GM12878 (cell line): Measurements from ENCODE around the gene HBA2.
"Not testable (repeated sequence)": the region's sequence is repeated elsewhere in the genome, so short reads cannot be mapped to it uniquely, and the experiment has no call there.

Source experiments
- ATF3 ChIP-seq: IDR thresholded peaks from 2 replicates; pipeline ENCODE4 v1.6.1; 2011; ENCODE audit warnings: low read depth, mild to moderate bottlenecking, low read length, moderate library complexity, borderline replicate concordance; ENCODE audit errors: extremely low read depth
- CREM ChIP-seq: IDR thresholded peaks from 2 replicates; pipeline ENCODE4 v1.6.1; 2014; ENCODE audit warnings: antibody characterized with exemption, low read depth
- CTCF ChIP-seq, 3 experiments: IDR thresholded peaks in 2 of 3; conservative IDR thresholded peaks in 1 of 3; 2 replicates each; pipeline ENCODE4 v1.5.1; 2011; ENCODE audit warnings: low read depth in 3 of 3, low read length in 3 of 3, mild to moderate bottlenecking in 3 of 3, control low read depth in 2 of 3, moderate library complexity in 2 of 3, inconsistent platforms in 1 of 3, mixed read lengths in 1 of 3; ENCODE audit not compliant: control insufficient read depth in 2 of 3, insufficient read depth in 1 of 3; ENCODE audit errors: extremely low read depth in 1 of 3
- E4F1 ChIP-seq: fragments of 450-650 bp; IDR thresholded peaks from 2 replicates; pipeline ENCODE4 v1.6.1; 2018; ENCODE audit warnings: borderline replicate concordance, mild to moderate bottlenecking; ENCODE audit not compliant: partially characterized antibody
- EP300 ChIP-seq, 2 experiments: fragments of 150-350 bp in 1 of 2; IDR thresholded peaks; 2 replicates each; pipeline ENCODE4 v1.6.1; 2011 to 2012; ENCODE audit warnings: low read depth in 2 of 2, low read length in 2 of 2, borderline replicate concordance in 1 of 2, improper control_type of control experiment in 1 of 2, inconsistent platforms in 1 of 2; ENCODE audit not compliant: control insufficient read depth in 1 of 2
- EZH2 ChIP-seq: IDR thresholded peaks from 2 replicates; pipeline ENCODE4 v1.6.1; 2012; ENCODE audit warnings: low read depth, mild to moderate bottlenecking, control low read depth, inconsistent platforms, low read length, borderline replicate concordance; ENCODE audit not compliant: control insufficient read depth
- MXI1 ChIP-seq: fragments of 150-350 bp; IDR thresholded peaks from 2 replicates; pipeline ENCODE4 v1.6.1; 2011; ENCODE audit warnings: low read depth, mild to moderate bottlenecking, inconsistent platforms, low read length, improper control_type of control experiment
- PBX3 ChIP-seq: IDR thresholded peaks from 2 replicates; pipeline ENCODE4 v1.6.1; 2011; ENCODE audit warnings: mild to moderate bottlenecking, low read depth, low read length, moderate library complexity; ENCODE audit not compliant: insufficient replicate concordance
- POLR2A ChIP-seq: IDR thresholded peaks from 2 replicates; pipeline ENCODE4 v1.6.1; 2011; ENCODE audit warnings: low read depth, mild to moderate bottlenecking, low read length
- POLR2AphosphoS5 ChIP-seq: IDR thresholded peaks from 2 replicates; pipeline ENCODE4 v1.6.1; 2011; ENCODE audit warnings: mild to moderate bottlenecking, low read length, inconsistent platforms
- RAD21 ChIP-seq: IDR thresholded peaks from 2 replicates; pipeline ENCODE4 v1.6.1; 2011; ENCODE audit warnings: mild to moderate bottlenecking, low read depth, low read length, moderate library complexity; ENCODE audit not compliant: insufficient read depth
- SMC3 ChIP-seq: IDR thresholded peaks from 2 replicates; pipeline ENCODE4 v1.6.1; 2011; ENCODE audit warnings: low read length, improper control_type of control experiment, borderline replicate concordance
- USF1 ChIP-seq: IDR thresholded peaks from 2 replicates; pipeline ENCODE4 v1.6.1; 2011; ENCODE audit warnings: borderline replicate concordance, low read depth, mild to moderate bottlenecking, moderate library complexity, mixed read lengths, low read length; ENCODE audit not compliant: insufficient read depth; ENCODE audit errors: extremely low read length
- YY1 ChIP-seq: IDR thresholded peaks from 2 replicates; pipeline ENCODE4 v1.6.1; 2011; ENCODE audit warnings: low read depth, mild to moderate bottlenecking, low read length

- not testable (repeated sequence) for TF ChIP-seq CTCF (IDR thresholded peaks at IDR 0.05 in 2 of 3, conservative IDR thresholded peaks at IDR 0.05 in 1 of 3; ENCODE audit: control insufficient read depth in 2 of 3, extremely low read depth in 1 of 3, insufficient read depth in 1 of 3, low read depth in 3 of 3, low read length in 3 of 3); POLR2AphosphoS5; MXI1; ATF3; E4F1; EZH2; POLR2A; RAD21; SMC3; EP300 (IDR thresholded peaks at IDR 0.05; ENCODE audit: borderline replicate concordance in 1 of 2, control insufficient read depth in 1 of 2, low read depth in 2 of 2, low read length in 2 of 2); CREM; USF1; PBX3; YY1
Measured at GRCh38 chr16:163696-164095, 9.0 kb upstream of the HBA2 start.
